Omental fat pad (tissue), 4 donors: ENCODE data around the gene GCSAM. TPM values are rescaled to one million over a fixed set of nuclear protein-coding genes. Genes with fewer than 3 reads are reported as not detected.
A peak's percentile ranks its signal among the peaks of the same experiment; 100 is the strongest.

ENCODE experiments used
- ATAC-seq: fragments of 150-250 bp; one replicate; pipeline ENCODE4 v1.9.1; 2016; ENCODE audit warnings: mild to moderate bottlenecking, moderate library complexity; ENCODE audit not compliant: low FRiP score
- DNase-seq: peaks from one replicate; pipeline ENCODE4 v3.0.0-alpha.2; 2019; ENCODE audit warnings: low spot score
- CTCF ChIP-seq, 3 donors: fragments of 450-650 bp; IDR thresholded peaks; one replicate each; pipeline ENCODE4 v1.5.1; 2016 to 2017; ENCODE audit warnings: antibody characterized with exemption in 3 of 3, mild to moderate bottlenecking in 3 of 3, moderate library complexity in 2 of 3
- total RNA-seq, 4 donors: library from RNA; depleted of rRNA; stranded (reverse); fragments of >200 nt; gene quantifications; one replicate each; pipeline ENCODE4 v1.1.0, GENCODE V29; 2016

GCSAM gene
- total RNA-seq, 4 donors from 2014 or later = 0.47 to 0.88 (median 0.48) TPM; not detected in 1

DNA sequence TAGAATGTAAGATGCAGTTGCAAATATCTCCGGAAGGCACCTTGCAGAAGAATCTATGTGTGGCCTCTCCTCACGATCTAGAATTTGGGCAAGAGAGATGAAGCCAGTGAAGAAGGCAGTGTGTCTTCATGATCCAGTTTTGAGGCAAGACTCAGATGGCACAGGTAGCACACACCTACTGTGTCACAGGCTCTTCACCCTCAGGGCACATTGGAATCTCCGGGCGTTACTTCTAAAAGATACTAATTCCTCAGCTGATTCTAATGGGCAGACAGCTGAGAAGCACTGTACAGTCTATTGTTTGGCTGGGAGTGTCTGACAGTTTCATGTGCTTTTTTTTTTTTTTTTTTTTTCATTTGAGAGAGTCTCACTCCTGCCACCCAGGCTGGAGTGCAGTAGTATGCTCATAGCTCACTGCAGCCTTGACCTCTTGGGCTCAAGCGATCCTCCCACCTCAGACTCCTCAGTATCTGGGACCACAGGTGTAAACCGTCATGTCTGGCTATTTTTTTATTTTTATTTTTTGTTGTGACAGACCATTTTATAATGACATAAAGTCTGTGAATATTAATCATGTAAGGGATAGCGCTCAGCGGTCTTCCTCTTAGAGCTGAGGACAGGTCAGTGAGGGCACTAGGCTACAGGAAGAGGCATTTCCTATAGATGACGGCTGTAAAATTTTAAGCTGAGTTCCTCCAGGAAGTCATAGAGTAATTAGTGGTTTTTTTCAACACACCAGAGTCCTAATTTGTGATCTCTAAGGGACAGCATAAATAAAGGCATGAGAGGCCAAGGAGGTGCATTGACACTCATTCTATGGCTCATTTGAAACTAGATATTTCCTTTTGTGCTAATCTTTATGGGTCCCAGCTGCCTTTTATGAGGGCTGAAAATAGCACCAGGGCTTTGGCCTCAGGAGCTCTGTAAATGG, 42.8 kb downstream of the GCSAM start:
- DNase-seq = no peak
- no peak for ATAC-seq

GRCh38 chr3:112088944-112089343, 44.1 kb downstream of the GCSAM start:
- DNase-seq (no peak), ATAC-seq (no peak)
- TF ChIP-seq CTCF (IDR thresholded peaks at IDR 0.05) = no peak

More for the DNA sequence above, 42.8 kb downstream of the GCSAM start:
- no peak for TF ChIP-seq CTCF (IDR thresholded peaks at IDR 0.05)

DNA sequence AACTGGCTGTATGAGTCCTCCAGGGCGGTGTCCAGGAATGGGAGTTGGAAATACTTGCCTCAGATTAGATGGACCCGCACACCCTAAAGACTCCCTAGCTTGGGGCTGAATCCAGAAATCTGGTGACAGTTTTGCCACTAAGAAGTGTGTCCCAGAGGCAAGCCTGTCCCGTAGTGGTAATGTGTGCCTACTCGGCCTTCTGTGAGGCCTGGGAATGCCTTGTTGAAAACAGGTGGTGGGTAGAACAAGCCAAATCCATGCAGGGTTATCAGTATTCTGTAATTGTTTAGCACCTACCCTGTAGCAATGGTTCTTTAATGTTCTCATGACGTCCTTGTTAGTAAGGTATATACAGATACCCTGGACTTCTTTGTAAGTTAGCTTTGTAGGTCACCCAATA, 45.3 kb downstream of the GCSAM start:
- TF ChIP-seq CTCF (IDR thresholded peaks at IDR 0.05) = no peak
- ATAC-seq = no peak

GRCh38 chr3:112086875-112087524, 46.0 kb downstream of the GCSAM start:
- TF ChIP-seq CTCF (IDR thresholded peaks at IDR 0.05) = no peak
- DNase-seq (no peak), ATAC-seq (peak; percentile 34)

More for the DNA sequence above, 45.3 kb downstream of the GCSAM start:
- no peak for DNase-seq

DNA sequence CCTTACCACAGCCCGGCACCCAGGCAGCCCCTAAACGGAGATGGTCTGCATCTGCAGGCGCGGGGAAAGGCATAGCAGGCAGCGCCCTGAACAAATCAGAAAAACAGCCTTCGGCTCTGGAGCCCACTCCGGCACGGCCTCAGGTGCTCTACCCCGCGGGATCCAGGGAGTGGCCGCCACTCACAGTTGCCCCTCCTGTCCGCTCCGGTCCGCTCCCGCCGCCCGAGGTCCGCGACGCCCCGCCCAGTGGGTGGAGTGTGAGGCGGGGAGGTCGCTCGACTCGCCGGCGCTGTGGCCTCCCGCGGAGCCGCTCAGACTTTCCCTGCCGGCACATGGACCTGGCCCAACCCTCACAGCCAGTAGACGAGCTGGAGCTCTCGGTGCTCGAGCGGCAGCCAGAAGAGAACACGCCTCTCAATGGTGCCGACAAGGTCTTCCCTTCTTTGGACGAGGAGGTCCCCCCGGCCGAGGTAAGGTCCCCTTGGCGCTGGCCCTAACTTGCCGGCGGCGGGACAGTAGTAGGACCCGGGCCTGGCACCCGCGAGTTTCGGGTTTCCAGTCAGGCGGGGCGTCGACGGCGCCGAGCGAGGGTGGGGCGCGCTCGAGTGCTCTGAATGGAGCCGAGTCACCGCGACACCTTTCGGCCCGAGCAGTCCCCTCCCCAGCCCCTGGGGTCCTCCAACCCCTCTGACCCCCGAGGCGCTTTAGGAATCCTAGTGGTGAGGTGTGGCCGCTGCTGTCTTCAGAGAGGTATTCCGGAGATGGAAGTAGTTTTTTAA, 46.8 kb downstream of the GCSAM start, which contains the start of gene C3orf52:
Gene C3orf52, plus strand, starts transcription at position 314 of the 779 bp plus-strand sequence. Its CDS starts 19 bp downstream, at position 333.
- TF ChIP-seq CTCF (IDR thresholded peaks at IDR 0.05) = no peak
- ATAC-seq = peak; percentile 97
- peak; percentile 47 for DNase-seq

DNA sequence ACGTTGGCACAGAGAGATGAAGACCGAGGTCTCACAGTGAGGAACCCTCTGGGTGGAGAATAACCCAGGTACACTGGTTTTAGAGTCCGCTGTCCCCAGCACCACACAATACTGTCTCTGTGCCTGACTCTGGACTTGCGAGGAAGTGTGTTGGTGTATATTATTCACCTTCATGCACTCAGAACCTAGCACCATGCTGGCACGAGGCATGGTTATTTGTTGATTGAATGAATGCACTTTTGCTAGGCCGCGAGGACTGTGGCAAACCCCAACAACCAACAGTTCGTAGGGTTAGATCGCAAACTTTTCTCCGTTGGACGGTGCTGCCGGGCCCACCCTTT, 47.3 kb downstream of the GCSAM start:
- TF ChIP-seq CTCF (IDR thresholded peaks at IDR 0.05) = no peak
- peak; percentile 28 for ATAC-seq
- DNase-seq = no peak
